ENCODE results near the gene HIPK1.

GRCh38 chr1:113924473-113924872 is 4.7 kb upstream of the HIPK1 start:
- no peak for TF ChIP-seq JUN (CRISPR knock-in tag; IDR thresholded peaks at IDR 0.05)
- TF ChIP-seq, protein P1, sequence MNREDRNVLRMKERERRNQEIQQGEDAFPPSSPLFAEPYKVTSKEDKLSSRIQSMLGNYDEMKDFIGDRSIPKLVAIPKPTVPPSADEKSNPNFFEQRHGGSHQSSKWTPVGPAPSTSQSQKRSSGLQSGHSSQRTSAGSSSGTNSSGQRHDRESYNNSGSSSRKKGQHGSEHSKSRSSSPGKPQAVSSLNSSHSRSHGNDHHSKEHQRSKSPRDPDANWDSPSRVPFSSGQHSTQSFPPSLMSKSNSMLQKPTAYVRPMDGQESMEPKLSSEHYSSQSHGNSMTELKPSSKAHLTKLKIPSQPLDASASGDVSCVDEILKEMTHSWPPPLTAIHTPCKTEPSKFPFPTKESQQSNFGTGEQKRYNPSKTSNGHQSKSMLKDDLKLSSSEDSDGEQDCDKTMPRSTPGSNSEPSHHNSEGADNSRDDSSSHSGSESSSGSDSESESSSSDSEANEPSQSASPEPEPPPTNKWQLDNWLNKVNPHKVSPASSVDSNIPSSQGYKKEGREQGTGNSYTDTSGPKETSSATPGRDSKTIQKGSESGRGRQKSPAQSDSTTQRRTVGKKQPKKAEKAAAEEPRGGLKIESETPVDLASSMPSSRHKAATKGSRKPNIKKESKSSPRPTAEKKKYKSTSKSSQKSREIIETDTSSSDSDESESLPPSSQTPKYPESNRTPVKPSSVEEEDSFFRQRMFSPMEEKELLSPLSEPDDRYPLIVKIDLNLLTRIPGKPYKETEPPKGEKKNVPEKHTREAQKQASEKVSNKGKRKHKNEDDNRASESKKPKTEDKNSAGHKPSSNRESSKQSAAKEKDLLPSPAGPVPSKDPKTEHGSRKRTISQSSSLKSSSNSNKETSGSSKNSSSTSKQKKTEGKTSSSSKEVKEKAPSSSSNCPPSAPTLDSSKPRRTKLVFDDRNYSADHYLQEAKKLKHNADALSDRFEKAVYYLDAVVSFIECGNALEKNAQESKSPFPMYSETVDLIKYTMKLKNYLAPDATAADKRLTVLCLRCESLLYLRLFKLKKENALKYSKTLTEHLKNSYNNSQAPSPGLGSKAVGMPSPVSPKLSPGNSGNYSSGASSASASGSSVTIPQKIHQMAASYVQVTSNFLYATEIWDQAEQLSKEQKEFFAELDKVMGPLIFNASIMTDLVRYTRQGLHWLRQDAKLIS (CRISPR knock-in tag; IDR thresholded peaks at IDR 0.05; ENCODE audit: borderline replicate concordance): no peak
- no peak for TF ChIP-seq CTCF (IDR thresholded peaks at IDR 0.05)
- TF ChIP-seq MYBL2 (CRISPR knock-in tag; IDR thresholded peaks at IDR 0.05): no peak
- TF ChIP-seq E2F1 (CRISPR knock-in tag; IDR thresholded peaks at IDR 0.05): no peak
- TF ChIP-seq MXD4 (CRISPR knock-in tag; IDR thresholded peaks at IDR 0.05; ENCODE audit: borderline replicate concordance): no peak
- TF ChIP-seq MAX (CRISPR knock-in tag; IDR thresholded peaks at IDR 0.05): no peak
- no peak for TF ChIP-seq SMAD4 (CRISPR knock-in tag; IDR thresholded peaks at IDR 0.05)
- TF ChIP-seq CREB1 (CRISPR knock-in tag; IDR thresholded peaks at IDR 0.05): no peak
- TF ChIP-seq FOXJ3 (CRISPR knock-in tag; IDR thresholded peaks at IDR 0.05; ENCODE audit: borderline replicate concordance): no peak
- no peak for TF ChIP-seq TEAD4 (CRISPR knock-in tag; IDR thresholded peaks at IDR 0.05)
- TF ChIP-seq, protein P2, sequence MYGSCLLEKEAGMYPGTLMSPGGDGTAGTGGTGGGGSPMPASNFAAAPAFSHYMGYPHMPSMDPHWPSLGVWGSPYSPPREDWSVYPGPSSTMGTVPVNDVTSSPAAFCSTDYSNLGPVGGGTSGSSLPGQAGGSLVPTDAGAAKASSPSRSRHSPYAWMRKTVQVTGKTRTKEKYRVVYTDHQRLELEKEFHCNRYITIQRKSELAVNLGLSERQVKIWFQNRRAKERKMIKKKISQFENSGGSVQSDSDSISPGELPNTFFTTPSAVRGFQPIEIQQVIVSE (CRISPR knock-in tag; IDR thresholded peaks at IDR 0.05; ENCODE audit: borderline replicate concordance): no peak

Data from WTC11 (cell line).